GM23338 (cell line): ENCODE measurements around the gene FRMD1.

ENCODE experiments used
- CREB1 ChIP-seq: fragments of 250-450 bp; sonication (Bioruptor Pico); IDR thresholded peaks from 2 replicates; pipeline ENCODE4 v1.5.0; 2020; ENCODE audit warnings: low read depth, mild to moderate bottlenecking, moderate library complexity
- CTCF ChIP-seq, 2 experiments: fragments of 200-600 bp in 1 of 2; sonication (generic) in 1 of 2; conservative IDR thresholded peaks; 2 replicates each; pipeline versions ENCODE4 v1.5.1 to v1.6.1; 2016 to 2017; ENCODE audit warnings: antibody characterized with exemption in 2 of 2, low read depth in 2 of 2, mild to moderate bottlenecking in 2 of 2, moderate library complexity in 1 of 2
- EZH2 ChIP-seq: fragments of 200-600 bp; sonication (generic); IDR thresholded peaks from one replicate; pipeline ENCODE4 v1.8.0; 2017; ENCODE audit warnings: antibody characterized with exemption, mild to moderate bottlenecking, low read depth; ENCODE audit not compliant: unreplicated experiment
- EZH2phosphoT487 ChIP-seq: fragments of 200-600 bp; sonication (generic); IDR thresholded peaks from one replicate; pipeline ENCODE4 v1.8.1; 2018; ENCODE audit warnings: antibody characterized with exemption; ENCODE audit not compliant: unreplicated experiment
- JUNB ChIP-seq: IDR thresholded peaks from one replicate; pipeline ENCODE4 v1.6.1; 2016; ENCODE audit warnings: antibody characterized with exemption; ENCODE audit not compliant: unreplicated experiment
- NANOG ChIP-seq: IDR thresholded peaks from 2 replicates; pipeline ENCODE4 v1.6.1; 2016; ENCODE audit warnings: antibody characterized with exemption, borderline replicate concordance
- POLR2AphosphoS5 ChIP-seq: IDR thresholded peaks from 2 replicates; pipeline ENCODE4 v1.6.1; 2016; ENCODE audit warnings: antibody characterized with exemption, low read depth
- TF ChIP-seq, protein P1 (sequence below): fragments of 250-450 bp; sonication (Bioruptor Pico); IDR thresholded peaks from 2 replicates; pipeline ENCODE4 v1.5.0; 2020; ENCODE audit warnings: mild to moderate bottlenecking, moderate library complexity

- TF ChIP-seq CTCF (conservative IDR thresholded peaks at IDR 0.05; ENCODE audit: low read depth in 2 of 2) (peak; percentile 46 to 86), JUNB (no peak), EZH2 (no peak), POLR2AphosphoS5 (no peak), EZH2phosphoT487 (no peak), NANOG (no peak), CREB1 (CRISPR knock-in tag) (no peak)
- TF ChIP-seq, protein P1, sequence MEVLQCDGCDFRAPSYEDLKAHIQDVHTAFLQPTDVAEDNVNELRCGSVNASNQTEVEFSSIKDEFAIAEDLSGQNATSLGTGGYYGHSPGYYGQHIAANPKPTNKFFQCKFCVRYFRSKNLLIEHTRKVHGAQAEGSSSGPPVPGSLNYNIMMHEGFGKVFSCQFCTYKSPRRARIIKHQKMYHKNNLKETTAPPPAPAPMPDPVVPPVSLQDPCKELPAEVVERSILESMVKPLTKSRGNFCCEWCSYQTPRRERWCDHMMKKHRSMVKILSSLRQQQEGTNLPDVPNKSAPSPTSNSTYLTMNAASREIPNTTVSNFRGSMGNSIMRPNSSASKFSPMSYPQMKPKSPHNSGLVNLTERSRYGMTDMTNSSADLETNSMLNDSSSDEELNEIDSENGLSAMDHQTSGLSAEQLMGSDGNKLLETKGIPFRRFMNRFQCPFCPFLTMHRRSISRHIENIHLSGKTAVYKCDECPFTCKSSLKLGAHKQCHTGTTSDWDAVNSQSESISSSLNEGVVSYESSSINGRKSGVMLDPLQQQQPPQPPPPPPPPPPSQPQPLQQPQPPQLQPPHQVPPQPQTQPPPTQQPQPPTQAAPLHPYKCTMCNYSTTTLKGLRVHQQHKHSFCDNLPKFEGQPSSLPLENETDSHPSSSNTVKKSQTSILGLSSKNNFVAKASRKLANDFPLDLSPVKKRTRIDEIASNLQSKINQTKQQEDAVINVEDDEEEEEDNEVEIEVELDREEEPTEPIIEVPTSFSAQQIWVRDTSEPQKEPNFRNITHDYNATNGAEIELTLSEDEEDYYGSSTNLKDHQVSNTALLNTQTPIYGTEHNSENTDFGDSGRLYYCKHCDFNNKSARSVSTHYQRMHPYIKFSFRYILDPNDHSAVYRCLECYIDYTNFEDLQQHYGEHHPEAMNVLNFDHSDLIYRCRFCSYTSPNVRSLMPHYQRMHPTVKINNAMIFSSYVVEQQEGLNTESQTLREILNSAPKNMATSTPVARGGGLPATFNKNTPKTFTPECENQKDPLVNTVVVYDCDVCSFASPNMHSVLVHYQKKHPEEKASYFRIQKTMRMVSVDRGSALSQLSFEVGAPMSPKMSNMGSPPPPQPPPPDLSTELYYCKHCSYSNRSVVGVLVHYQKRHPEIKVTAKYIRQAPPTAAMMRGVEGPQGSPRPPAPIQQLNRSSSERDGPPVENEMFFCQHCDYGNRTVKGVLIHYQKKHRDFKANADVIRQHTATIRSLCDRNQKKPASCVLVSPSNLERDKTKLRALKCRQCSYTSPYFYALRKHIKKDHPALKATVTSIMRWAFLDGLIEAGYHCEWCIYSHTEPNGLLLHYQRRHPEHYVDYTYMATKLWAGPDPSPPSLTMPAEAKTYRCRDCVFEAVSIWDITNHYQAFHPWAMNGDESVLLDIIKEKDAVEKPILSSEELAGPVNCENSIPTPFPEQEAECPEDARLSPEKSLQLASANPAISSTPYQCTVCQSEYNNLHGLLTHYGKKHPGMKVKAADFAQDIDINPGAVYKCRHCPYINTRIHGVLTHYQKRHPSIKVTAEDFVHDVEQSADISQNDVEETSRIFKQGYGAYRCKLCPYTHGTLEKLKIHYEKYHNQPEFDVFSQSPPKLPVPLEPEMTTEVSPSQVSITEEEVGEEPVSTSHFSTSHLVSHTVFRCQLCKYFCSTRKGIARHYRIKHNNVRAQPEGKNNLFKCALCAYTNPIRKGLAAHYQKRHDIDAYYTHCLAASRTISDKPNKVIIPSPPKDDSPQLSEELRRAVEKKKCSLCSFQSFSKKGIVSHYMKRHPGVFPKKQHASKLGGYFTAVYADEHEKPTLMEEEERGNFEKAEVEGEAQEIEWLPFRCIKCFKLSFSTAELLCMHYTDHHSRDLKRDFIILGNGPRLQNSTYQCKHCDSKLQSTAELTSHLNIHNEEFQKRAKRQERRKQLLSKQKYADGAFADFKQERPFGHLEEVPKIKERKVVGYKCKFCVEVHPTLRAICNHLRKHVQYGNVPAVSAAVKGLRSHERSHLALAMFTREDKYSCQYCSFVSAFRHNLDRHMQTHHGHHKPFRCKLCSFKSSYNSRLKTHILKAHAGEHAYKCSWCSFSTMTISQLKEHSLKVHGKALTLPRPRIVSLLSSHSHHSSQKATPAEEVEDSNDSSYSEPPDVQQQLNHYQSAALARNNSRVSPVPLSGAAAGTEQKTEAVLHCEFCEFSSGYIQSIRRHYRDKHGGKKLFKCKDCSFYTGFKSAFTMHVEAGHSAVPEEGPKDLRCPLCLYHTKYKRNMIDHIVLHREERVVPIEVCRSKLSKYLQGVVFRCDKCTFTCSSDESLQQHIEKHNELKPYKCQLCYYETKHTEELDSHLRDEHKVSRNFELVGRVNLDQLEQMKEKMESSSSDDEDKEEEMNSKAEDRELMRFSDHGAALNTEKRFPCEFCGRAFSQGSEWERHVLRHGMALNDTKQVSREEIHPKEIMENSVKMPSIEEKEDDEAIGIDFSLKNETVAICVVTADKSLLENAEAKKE (CRISPR knock-in tag), result no peak
Observed at GRCh38 chr6:168050881-168051586, 28.0 kb downstream of the FRMD1 start.
